ENCODE measurements around the gene RBM43.

DNA sequence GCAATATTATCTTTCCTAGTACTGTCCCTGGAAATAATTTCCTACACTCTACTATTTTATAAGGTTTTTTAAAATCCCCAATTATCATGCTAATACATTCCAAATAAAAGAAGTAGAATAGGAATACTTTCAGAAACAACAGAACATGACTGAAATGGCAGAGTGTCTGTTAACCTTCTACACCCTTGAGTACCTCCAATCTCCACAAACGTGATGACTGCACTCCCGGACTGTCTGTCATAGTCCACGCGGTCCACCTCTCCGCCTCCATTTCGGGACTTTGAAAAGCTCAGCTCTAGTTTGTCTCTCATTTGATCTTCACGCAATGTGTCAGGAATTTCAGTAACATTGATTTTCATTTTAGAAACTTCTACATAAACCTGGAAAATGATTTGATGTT lies 13.6 kb upstream of the RBM43 start:
- TF ChIP-seq EZH2 (IDR thresholded peaks at IDR 0.05; ENCODE audit: low read length, missing control alignments): no peak
- TF ChIP-seq, protein P1, sequence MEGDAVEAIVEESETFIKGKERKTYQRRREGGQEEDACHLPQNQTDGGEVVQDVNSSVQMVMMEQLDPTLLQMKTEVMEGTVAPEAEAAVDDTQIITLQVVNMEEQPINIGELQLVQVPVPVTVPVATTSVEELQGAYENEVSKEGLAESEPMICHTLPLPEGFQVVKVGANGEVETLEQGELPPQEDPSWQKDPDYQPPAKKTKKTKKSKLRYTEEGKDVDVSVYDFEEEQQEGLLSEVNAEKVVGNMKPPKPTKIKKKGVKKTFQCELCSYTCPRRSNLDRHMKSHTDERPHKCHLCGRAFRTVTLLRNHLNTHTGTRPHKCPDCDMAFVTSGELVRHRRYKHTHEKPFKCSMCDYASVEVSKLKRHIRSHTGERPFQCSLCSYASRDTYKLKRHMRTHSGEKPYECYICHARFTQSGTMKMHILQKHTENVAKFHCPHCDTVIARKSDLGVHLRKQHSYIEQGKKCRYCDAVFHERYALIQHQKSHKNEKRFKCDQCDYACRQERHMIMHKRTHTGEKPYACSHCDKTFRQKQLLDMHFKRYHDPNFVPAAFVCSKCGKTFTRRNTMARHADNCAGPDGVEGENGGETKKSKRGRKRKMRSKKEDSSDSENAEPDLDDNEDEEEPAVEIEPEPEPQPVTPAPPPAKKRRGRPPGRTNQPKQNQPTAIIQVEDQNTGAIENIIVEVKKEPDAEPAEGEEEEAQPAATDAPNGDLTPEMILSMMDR (conservative IDR thresholded peaks at IDR 0.05 in 1 of 2, IDR thresholded peaks at IDR 0.05 in 1 of 2; ENCODE audit: low read depth in 1 of 2, low read length in 2 of 2): no peak
